ENCODE data around the gene CFAP53.
"Not testable (repeated sequence)": the region's sequence is repeated elsewhere in the genome, so short reads cannot be mapped to it uniquely, and the experiment has no call there.

Gene CFAP53

GRCh38 chr18:50272568-50272967, 6.3 kb upstream of the CFAP53 start:
- no peak for DNase-seq

GRCh38 chr18:50268022-50268747, 1.9 kb upstream of the CFAP53 start:
- peak; percentile 65 to 81 for DNase-seq

- DNase-seq, result no peak
Measured at GRCh38 chr18:50262977-50263376, 3.3 kb downstream of the CFAP53 start.

- DNase-seq, result no peak
Measured at GRCh38 chr18:50250935-50251334, 15.4 kb downstream of the CFAP53 start.

- no peak for DNase-seq
Measured at GRCh38 chr18:50249576-50249975, 16.7 kb downstream of the CFAP53 start.

GRCh38 chr18:50247561-50247960, 18.7 kb downstream of the CFAP53 start:
- DNase-seq, result no peak

- not testable (repeated sequence) for DNase-seq
Measured at GRCh38 chr18:50241768-50242167, 24.5 kb downstream of the CFAP53 start.

- DNase-seq, result no peak
Measured at GRCh38 chr18:50240080-50240563, 26.2 kb downstream of the CFAP53 start.

GRCh38 chr18:50232419-50232818, 33.9 kb downstream of the CFAP53 start:
- no peak for DNase-seq

GRCh38 chr18:50231621-50232020, 34.7 kb downstream of the CFAP53 start:
- no peak for DNase-seq

- peak in 1 of 2 donors; percentile 9 for DNase-seq
Measured at GRCh38 chr18:50220249-50220648, 46.0 kb downstream of the CFAP53 start.

GRCh38 chr18:50218432-50219197, 47.7 kb downstream of the CFAP53 start:
- peak; percentile 24 to 31 for DNase-seq

GRCh38 chr18:50209311-50209710, 57.0 kb downstream of the CFAP53 start:
- no peak for DNase-seq

- DNase-seq, result no peak
Measured at GRCh38 chr18:50207722-50208121, 58.6 kb downstream of the CFAP53 start.

GRCh38 chr18:50203801-50204604, 62.3 kb downstream of the CFAP53 start:
- peak in 1 of 2 donors; percentile 5 for DNase-seq

- DNase-seq, result no peak
Measured at GRCh38 chr18:50201476-50202018, 64.7 kb downstream of the CFAP53 start.

GRCh38 chr18:50199921-50200320, 66.4 kb downstream of the CFAP53 start:
- DNase-seq, result no peak

GRCh38 chr18:50199346-50199855, 66.9 kb downstream of the CFAP53 start:
- DNase-seq, result no peak

- DNase-seq, result no peak
Measured at GRCh38 chr18:50196261-50196660, 70.0 kb downstream of the CFAP53 start.

- DNase-seq, result no peak
Measured at GRCh38 chr18:50195689-50196088, 70.6 kb downstream of the CFAP53 start.

- no peak for DNase-seq
Measured at GRCh38 chr18:50194631-50195532, 71.4 kb downstream of the CFAP53 start, which contains the start of gene MYO5B. Gene MYO5B, minus strand, starts transcription at chr18:50195147. Its CDS starts 354 bp downstream, at chr18:50194793.
